Glomerular visceral epithelial cell (primary cell): ENCODE measurements around the gene NEK7.

Experiments
- DNase-seq: peaks from one replicate; pipeline ENCODE4 v3.0.0-alpha.2; 2016; ENCODE audit errors: extremely low spot score

Gene NEK7

GRCh38 chr1:198143797-198144196 is 13.0 kb upstream of the NEK7 start:
- no peak for DNase-seq

GRCh38 chr1:198147216-198147615 is 9.6 kb upstream of the NEK7 start:
- no peak for DNase-seq

- no peak for DNase-seq
These were observed 6.4 kb upstream of the NEK7 start for GRCh38 chr1:198150369-198150768.

- no peak for DNase-seq
These were observed 5.1 kb upstream of the NEK7 start for GRCh38 chr1:198151688-198152087.

- DNase-seq, result no peak
These were observed 3.7 kb upstream of the NEK7 start for GRCh38 chr1:198153103-198153502.

- DNase-seq, result no peak
These were observed 3.0 kb upstream of the NEK7 start for GRCh38 chr1:198153804-198154203.

GRCh38 chr1:198155253-198155652 is 1.5 kb upstream of the NEK7 start:
- DNase-seq, result no peak

- peak; percentile 68 for DNase-seq
These were observed 570 bp upstream of the NEK7 start for GRCh38 chr1:198156111-198156744.

- peak; percentile 92 for DNase-seq
These were observed 546 bp downstream of the NEK7 start for GRCh38 chr1:198157241-198157846.

- no peak for DNase-seq
These were observed 1.3 kb downstream of the NEK7 start for GRCh38 chr1:198157847-198158725.

- peak; percentile 90 for DNase-seq
These were observed 2.2 kb downstream of the NEK7 start for GRCh38 chr1:198158735-198159589.

GRCh38 chr1:198160222-198160621 is 3.4 kb downstream of the NEK7 start:
- DNase-seq, result no peak

GRCh38 chr1:198160946-198161614 is 4.3 kb downstream of the NEK7 start:
- no peak for DNase-seq

- no peak for DNase-seq
These were observed 4.9 kb downstream of the NEK7 start for GRCh38 chr1:198161718-198162090.

GRCh38 chr1:198162091-198162767 is 5.4 kb downstream of the NEK7 start:
- DNase-seq, result no peak

GRCh38 chr1:198165927-198166647 is 9.3 kb downstream of the NEK7 start:
- no peak for DNase-seq

GRCh38 chr1:198166900-198167299 is 10.1 kb downstream of the NEK7 start:
- no peak for DNase-seq

- DNase-seq, result peak; percentile 44
These were observed 10.7 kb downstream of the NEK7 start for GRCh38 chr1:198167436-198167934.

- peak; percentile 59 for DNase-seq
These were observed 11.4 kb downstream of the NEK7 start for GRCh38 chr1:198168227-198168626.

- DNase-seq, result no peak
These were observed 12.9 kb downstream of the NEK7 start for GRCh38 chr1:198169672-198170071.
